ENCODE measurements around the gene BPIFB3. TPM values are rescaled to one million over a fixed set of nuclear protein-coding genes. Genes with fewer than 3 reads are reported as not detected.

The BPIFB3 gene
- total RNA-seq, 2 experiments from 2014 or later = not detected

DNA sequence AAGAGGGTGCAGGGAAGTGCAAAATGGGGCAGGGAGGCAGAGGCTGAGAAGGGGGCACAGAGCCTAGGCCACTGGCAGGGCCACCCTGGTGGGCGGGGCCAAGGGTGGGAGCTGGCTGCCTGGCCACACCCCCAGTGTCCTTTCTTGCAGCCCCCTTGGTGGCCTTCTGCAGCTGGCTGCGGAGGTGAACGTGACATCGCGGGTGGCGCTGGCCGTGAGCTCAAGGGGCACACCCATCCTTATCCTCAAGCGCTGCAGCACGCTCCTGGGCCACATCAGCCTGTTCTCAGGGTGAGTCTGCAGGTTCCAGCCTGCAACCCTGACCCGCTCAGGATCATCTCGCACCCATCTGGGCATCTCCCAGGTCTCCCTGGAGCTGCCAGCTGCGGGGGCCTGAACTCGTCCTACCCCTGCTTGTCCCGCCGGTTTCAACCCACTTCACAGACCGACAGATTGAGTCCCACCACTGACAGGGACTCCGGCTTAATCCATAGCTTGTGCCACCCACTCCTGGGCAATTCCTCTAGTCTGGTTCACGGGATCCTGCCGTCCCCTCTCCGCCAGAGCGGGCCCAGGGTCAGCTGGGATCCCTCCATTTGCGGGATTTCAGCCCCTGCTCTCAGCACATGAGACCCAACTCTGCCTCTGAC is 6.2 kb downstream of the BPIFB3 start:
- no peak overlapping the region for H3K4me3 ChIP-seq (ENCODE audit: low read length)
- no peak for DNase-seq
- no peaks in the 10 kb centered on the region for H3K9me3 Mint-ChIP-seq
- ATAC-seq (ENCODE audit: poor library complexity) = no peak
- intact Hi-C loops (cut with DNase I, micrococcal nuclease) = no loop called here
- ChIA-PET POLR2A (no interaction called here), CTCF (no interaction called here)
- no peaks in the 10 kb centered on the region for H3K27me3 Mint-ChIP-seq
- no peak overlapping the region for H3K4me3 Mint-ChIP-seq
- no peaks in the 10 kb centered on the region for H3K27me3 ChIP-seq (ENCODE audit: control insufficient read depth in 1 of 2, insufficient read depth in 2 of 2, low read length in 2 of 2)
- no peaks in the 10 kb centered on the region for H3K36me3 Mint-ChIP-seq (ENCODE audit: low read depth)
- H3K4me1 ChIP-seq (ENCODE audit: insufficient read depth, low read length) = no peaks in the 10 kb centered on the region
- no peak overlapping the region for H3K27ac ChIP-seq (ENCODE audit: low read depth in 1 of 2, low read length in 2 of 2)
- no peaks in the 10 kb centered on the region for H3K36me3 ChIP-seq (ENCODE audit: insufficient read depth, low read length)
- no peaks in the 10 kb centered on the region for H3K9me3 ChIP-seq (ENCODE audit: control insufficient read depth in 1 of 2, insufficient read depth in 1 of 2, low read length in 2 of 2)
- H3K4me1 Mint-ChIP-seq (ENCODE audit: low read depth) = no peaks in the 10 kb centered on the region
- no peak overlapping the region for H3K27ac Mint-ChIP-seq
- no peak for TF ChIP-seq CTCF (IDR thresholded peaks at IDR 0.05)

DNA sequence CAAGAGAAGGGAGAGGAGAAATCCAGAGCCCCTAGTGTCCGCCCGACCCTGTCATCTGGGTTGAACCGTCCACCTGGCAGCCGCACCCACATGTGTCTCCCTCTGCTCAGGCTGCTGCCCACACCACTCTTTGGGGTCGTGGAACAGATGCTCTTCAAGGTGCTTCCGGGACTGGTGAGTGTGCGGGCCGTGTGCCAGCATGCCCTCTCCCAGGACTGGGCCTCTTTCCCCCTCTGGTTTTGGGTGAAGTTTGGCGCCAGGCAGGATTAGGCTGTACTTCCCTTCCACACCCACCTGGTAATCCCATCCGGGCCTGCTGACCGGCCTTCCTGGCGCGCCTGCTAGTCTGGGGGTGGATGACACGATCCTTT is 7.9 kb downstream of the BPIFB3 start:
- DNase-seq (no peak), ATAC-seq (ENCODE audit: poor library complexity) (no peak)
- TF ChIP-seq CTCF (IDR thresholded peaks at IDR 0.05) = no peak
- Histone ChIP-seq H3K36me3 (ENCODE audit: insufficient read depth, low read length) (no peaks in the 10 kb centered on the region), H3K9me3 (ENCODE audit: control insufficient read depth in 1 of 2, insufficient read depth in 1 of 2, low read length in 2 of 2) (no peaks in the 10 kb centered on the region), H3K27me3 (ENCODE audit: control insufficient read depth in 1 of 2, insufficient read depth in 2 of 2, low read length in 2 of 2) (no peaks in the 10 kb centered on the region), H3K4me3 (ENCODE audit: low read length) (no peak overlapping the region), H3K4me1 (ENCODE audit: insufficient read depth, low read length) (no peaks in the 10 kb centered on the region), H3K27ac (ENCODE audit: low read depth in 1 of 2, low read length in 2 of 2) (no peak overlapping the region)
- Mint-ChIP-seq H3K36me3 (ENCODE audit: low read depth) (no peaks in the 10 kb centered on the region), H3K27ac (no peak overlapping the region), H3K9me3 (no peaks in the 10 kb centered on the region), H3K27me3 (no peaks in the 10 kb centered on the region), H3K4me1 (ENCODE audit: low read depth) (no peaks in the 10 kb centered on the region), H3K4me3 (no peak overlapping the region)
- POLR2A ChIA-PET = no interaction called here
- intact Hi-C loops (cut with DNase I, micrococcal nuclease) = no loop called here
- CTCF ChIA-PET = no interaction called here

DNA sequence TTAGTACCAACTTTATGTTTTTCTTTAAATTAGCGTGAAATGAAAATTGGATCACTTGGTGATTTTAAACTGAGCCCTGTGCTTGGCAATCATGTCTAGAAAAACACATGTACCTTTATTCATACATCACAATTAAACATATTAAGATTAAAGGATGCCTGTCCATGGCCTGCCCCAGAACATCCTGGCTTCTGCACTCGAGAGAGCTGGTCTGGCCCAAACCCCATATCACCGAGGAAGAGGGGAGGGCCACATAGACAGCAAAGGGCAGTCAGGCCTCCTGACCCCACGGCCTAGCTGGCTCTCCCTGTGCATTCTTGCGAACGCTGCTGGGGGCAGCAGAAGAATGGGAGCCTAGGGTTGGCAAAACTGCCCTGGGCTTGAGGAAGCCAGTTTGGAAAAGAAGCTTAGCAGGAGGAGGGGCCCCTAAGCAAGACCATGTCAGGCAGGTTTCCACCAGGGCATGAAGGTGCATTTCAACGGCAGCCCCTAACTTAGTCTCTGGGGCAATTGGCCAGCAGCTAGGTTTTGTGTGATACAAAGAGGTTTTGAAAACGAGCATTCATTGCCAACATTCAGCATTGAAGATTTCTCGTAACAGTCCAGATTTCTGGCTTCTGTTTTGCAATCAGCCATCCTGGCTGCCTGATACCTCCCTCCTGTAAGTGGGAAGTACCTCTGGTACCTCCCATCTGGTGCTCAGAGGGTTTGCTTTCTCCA is 8.6 kb downstream of the BPIFB3 start:
- H3K9me3 Mint-ChIP-seq = no peaks in the 10 kb centered on the region
- no peaks in the 10 kb centered on the region for H3K36me3 ChIP-seq (ENCODE audit: insufficient read depth, low read length)
- ATAC-seq (ENCODE audit: poor library complexity) = no peak
- H3K4me1 Mint-ChIP-seq (ENCODE audit: low read depth) = no peaks in the 10 kb centered on the region
- no peak overlapping the region for H3K27ac Mint-ChIP-seq
- H3K27me3 Mint-ChIP-seq = no peaks in the 10 kb centered on the region
- H3K9me3 ChIP-seq (ENCODE audit: control insufficient read depth in 1 of 2, insufficient read depth in 1 of 2, low read length in 2 of 2) = no peaks in the 10 kb centered on the region
- ChIA-PET CTCF (no interaction called here), POLR2A (no interaction called here)
- H3K4me3 ChIP-seq (ENCODE audit: low read length) = no peak overlapping the region
- TF ChIP-seq CTCF (IDR thresholded peaks at IDR 0.05) = no peak
- H3K27ac ChIP-seq (ENCODE audit: low read depth in 1 of 2, low read length in 2 of 2) = no peak overlapping the region
- H3K27me3 ChIP-seq (ENCODE audit: control insufficient read depth in 1 of 2, insufficient read depth in 2 of 2, low read length in 2 of 2) = no peaks in the 10 kb centered on the region
- intact Hi-C loops (cut with DNase I, micrococcal nuclease) = no loop called here
- no peak overlapping the region for H3K4me3 Mint-ChIP-seq
- H3K36me3 Mint-ChIP-seq (ENCODE audit: low read depth) = no peaks in the 10 kb centered on the region
- no peak for DNase-seq
- no peaks in the 10 kb centered on the region for H3K4me1 ChIP-seq (ENCODE audit: insufficient read depth, low read length)

All from CD4-positive, alpha-beta T cell (primary cell).